Liver (tissue), 9 donors: ENCODE results near the gene UTP25. TPM values are rescaled to one million over a fixed set of nuclear protein-coding genes. Genes with fewer than 3 reads are reported as not detected.

Source experiments
- DNase-seq: peaks from one replicate; pipeline ENCODE4 v3.0.0-alpha.2; 2017; ENCODE audit warnings: low spot score
- H3K27ac ChIP-seq, 2 donors: one replicate each; pipeline ENCODE4 v1.7.0; 2013; ENCODE audit warnings: inconsistent platforms in 2 of 2, low read length in 2 of 2, control low read depth in 1 of 2, low read depth in 1 of 2, mild to moderate bottlenecking in 1 of 2
- H3K27me3 ChIP-seq, 4 donors: one replicate each; pipeline versions ENCODE4 v1.6.1 to v1.7.0; 2013; ENCODE audit warnings: low read length in 3 of 4, inconsistent platforms in 1 of 4, mild to moderate bottlenecking in 1 of 4, moderate library complexity in 1 of 4; ENCODE audit not compliant: control insufficient read depth in 4 of 4, insufficient read depth in 4 of 4
- H3K36me3 ChIP-seq, 4 donors: one replicate each; pipeline versions ENCODE4 v1.6.1 to v1.7.0; 2013; ENCODE audit warnings: low read length in 3 of 4, mild to moderate bottlenecking in 3 of 4, low read depth in 1 of 4, moderate library complexity in 1 of 4; ENCODE audit not compliant: control insufficient read depth in 4 of 4, insufficient read depth in 3 of 4
- H3K4me1 ChIP-seq, 4 donors: one replicate each; pipeline versions ENCODE4 v1.6.1 to v1.7.0; 2013; ENCODE audit warnings: low read length in 3 of 4, mild to moderate bottlenecking in 3 of 4, moderate library complexity in 1 of 4; ENCODE audit not compliant: control insufficient read depth in 4 of 4, insufficient read depth in 4 of 4
- H3K4me3 ChIP-seq, 3 donors: one replicate each; pipeline versions ENCODE4 v1.6.1 to v1.7.0; 2013; ENCODE audit warnings: low read length in 3 of 3, control low read depth in 1 of 3, low read depth in 1 of 3, mild to moderate bottlenecking in 1 of 3
- H3K9ac ChIP-seq, 2 donors: one replicate each; pipeline ENCODE4 v1.7.0; 2013; ENCODE audit warnings: low read length in 2 of 2, mild to moderate bottlenecking in 2 of 2, moderate library complexity in 2 of 2, control low read depth in 1 of 2, low read depth in 1 of 2
- H3K9me3 ChIP-seq, 4 donors: one replicate each; pipeline versions ENCODE4 v1.6.1 to v1.7.0; 2013; ENCODE audit warnings: low read length in 3 of 4; ENCODE audit not compliant: control insufficient read depth in 4 of 4
- ATF3 ChIP-seq: IDR thresholded peaks from 2 replicates; pipeline ENCODE4 v1.6.1; 2016; ENCODE audit warnings: antibody characterized with exemption
- CTCF ChIP-seq: fragments of 150-350 bp; IDR thresholded peaks from 2 replicates; pipeline ENCODE4 v1.5.1; 2017; ENCODE audit warnings: improper control_type of control experiment, low read depth, low read length; ENCODE audit not compliant: missing input control
- EGR1 ChIP-seq, 2 donors: IDR thresholded peaks; 2 replicates each; pipeline ENCODE4 v1.6.1; 2016 to 2018; ENCODE audit warnings: antibody characterized with exemption in 2 of 2, low read depth in 2 of 2
- FOXA1 ChIP-seq: IDR thresholded peaks from 2 replicates; pipeline ENCODE4 v1.6.1; 2016; ENCODE audit warnings: antibody characterized with exemption
- FOXA2 ChIP-seq: IDR thresholded peaks from 2 replicates; pipeline ENCODE4 v1.6.1; 2016; ENCODE audit warnings: antibody characterized with exemption
- GABPA ChIP-seq, 2 donors: IDR thresholded peaks in 1 of 2; conservative IDR thresholded peaks in 1 of 2; 2 replicates each; pipeline ENCODE4 v1.6.1; 2016; ENCODE audit warnings: antibody characterized with exemption in 2 of 2, mild to moderate bottlenecking in 1 of 2, moderate library complexity in 1 of 2
- HNF4A ChIP-seq, 2 donors: conservative IDR thresholded peaks; 2 replicates each; pipeline ENCODE4 v1.6.1; 2016; ENCODE audit warnings: antibody characterized with exemption in 2 of 2, mild to moderate bottlenecking in 2 of 2
- HNF4G ChIP-seq: IDR thresholded peaks from 2 replicates; pipeline ENCODE4 v1.6.1; 2016; ENCODE audit warnings: antibody characterized with exemption
- JUND ChIP-seq, 2 donors: IDR thresholded peaks; 2 replicates each; pipeline ENCODE4 v1.6.1; 2016; ENCODE audit warnings: antibody characterized with exemption in 2 of 2
- MAX ChIP-seq: IDR thresholded peaks from 2 replicates; pipeline ENCODE4 v1.6.1; 2016; ENCODE audit warnings: antibody characterized with exemption
- NR2F2 ChIP-seq: IDR thresholded peaks from 2 replicates; pipeline ENCODE4 v1.6.1; 2016; ENCODE audit warnings: antibody characterized with exemption
- RAD21 ChIP-seq, 2 donors: IDR thresholded peaks; 2 replicates each; pipeline ENCODE4 v1.6.1; 2016; ENCODE audit warnings: antibody characterized with exemption in 2 of 2, mild to moderate bottlenecking in 2 of 2
- REST ChIP-seq: IDR thresholded peaks from 2 replicates; pipeline ENCODE4 v1.6.1; 2016; ENCODE audit warnings: antibody characterized with exemption, mild to moderate bottlenecking
- SP1 ChIP-seq: IDR thresholded peaks from 2 replicates; pipeline ENCODE4 v1.6.1; 2018; ENCODE audit warnings: antibody characterized with exemption, mild to moderate bottlenecking
- TAF1 ChIP-seq: conservative IDR thresholded peaks from 2 replicates; pipeline ENCODE4 v1.6.1; 2016; ENCODE audit warnings: antibody characterized with exemption, mild to moderate bottlenecking
- YY1 ChIP-seq: IDR thresholded peaks from 2 replicates; pipeline ENCODE4 v1.6.1; 2016; ENCODE audit warnings: antibody characterized with exemption, mild to moderate bottlenecking
- ZBTB33 ChIP-seq: IDR thresholded peaks from 2 replicates; pipeline ENCODE4 v1.6.1; 2016; ENCODE audit warnings: antibody characterized with exemption
- WGBS: extraction: QIAGEN DNeasy Blood & Tissue Kit; methylation state at CpG from one replicate; pipeline ENCODE4 v1.1.7; 2013; 5-methylcytosine and 5-hydroxymethylcytosine counted together
- polyA plus RNA-seq, 2 donors: library from polyadenylated mRNA; stranded (reverse) in 1 of 2; unstranded in 1 of 2; fragments of 200-250 nt in 1 of 2; fragments of >200 nt in 1 of 2; fragmentation: Nextera tagmentation in 1 of 2; extraction: Ambion mirVana in 1 of 2; gene quantifications; one replicate each; pipeline versions ENCODE4 v1.2.1 to v1.2.3, GENCODE V29; 2013 to 2015
- total RNA-seq, 2 donors: library from RNA; depleted of rRNA; stranded (reverse); fragments of >200 nt; gene quantifications; one replicate each; pipeline ENCODE4 v1.2.3, GENCODE V29; 2014
- donor health status: healthy.
- donor health status: healthy.
- donor health status: healthy.
- donor health status: healthy.
- donor health status: healthy.

UTP25 gene
- total and polyA plus RNA-seq, 4 donors, result 2.4 to 7.7 (median 3.0) TPM

GRCh38 chr1:209884249-209884648 lies 56.5 kb downstream of the UTP25 start (continued):
- TF ChIP-seq ZBTB33 (no peak), SP1 (no peak), HNF4A (conservative IDR thresholded peaks at IDR 0.05) (no peak), JUND (IDR thresholded peaks at IDR 0.05) (no peak), ATF3 (no peak), MAX (no peak)

- H3K9me3 ChIP-seq, result no peaks in the 10 kb centered on the region
- no peak overlapping the region for H3K4me3 ChIP-seq
- 39% methylated on average over 2 of the region's 2 CpGs for WGBS
- H3K9ac ChIP-seq, result no peak overlapping the region
- no peak overlapping the region for H3K27ac ChIP-seq
- no peak for TF ChIP-seq NR2F2
- TF ChIP-seq MAX, result no peak
- TF ChIP-seq FOXA1, result no peak
- TF ChIP-seq EGR1 (IDR thresholded peaks at IDR 0.05; ENCODE audit: low read depth in 2 of 2), result no peak
- TF ChIP-seq TAF1, result no peak
- no peak for TF ChIP-seq RAD21 (IDR thresholded peaks at IDR 0.05)
- TF ChIP-seq YY1, result no peak
- TF ChIP-seq REST, result no peak
- no peak for TF ChIP-seq HNF4G
- no peak for TF ChIP-seq GABPA (IDR thresholded peaks at IDR 0.05 in 1 of 2, conservative IDR thresholded peaks at IDR 0.05 in 1 of 2)
- no peak for TF ChIP-seq FOXA2
- no peak for TF ChIP-seq CTCF
- TF ChIP-seq HNF4A (conservative IDR thresholded peaks at IDR 0.05), result no peak
- no peak for TF ChIP-seq ATF3
- H3K4me1 ChIP-seq, result no peaks in the 10 kb centered on the region
- no peaks in the 10 kb centered on the region for H3K36me3 ChIP-seq
- peaks cover 0 to 17% (median 3%) of the 10 kb centered on the region in 4 donors for H3K27me3 ChIP-seq
- DNase-seq, result no peak
These were observed 56.9 kb downstream of the UTP25 start for GRCh38 chr1:209884665-209885117.
